Stimulated activated CD8-positive, alpha-beta memory T cell treated with anti-CD3 and anti-CD28 coated beads, Interleukin-4, amount 100 ng/mL, for 48 hours (primary cell): ENCODE data around the gene PARS2.

Experiments used
- DNase-seq: peaks from one replicate; pipeline ENCODE4 v3.0.0-alpha.2; 2020

Gene PARS2

GRCh38 chr1:54764133-54764921, at the start of gene PARS2:
TSS of gene PARS2 (minus strand) at chr1:54764523. CDS start at chr1:54759161, 5,362 bp downstream.
- peak; percentile 97 for DNase-seq

DNA sequence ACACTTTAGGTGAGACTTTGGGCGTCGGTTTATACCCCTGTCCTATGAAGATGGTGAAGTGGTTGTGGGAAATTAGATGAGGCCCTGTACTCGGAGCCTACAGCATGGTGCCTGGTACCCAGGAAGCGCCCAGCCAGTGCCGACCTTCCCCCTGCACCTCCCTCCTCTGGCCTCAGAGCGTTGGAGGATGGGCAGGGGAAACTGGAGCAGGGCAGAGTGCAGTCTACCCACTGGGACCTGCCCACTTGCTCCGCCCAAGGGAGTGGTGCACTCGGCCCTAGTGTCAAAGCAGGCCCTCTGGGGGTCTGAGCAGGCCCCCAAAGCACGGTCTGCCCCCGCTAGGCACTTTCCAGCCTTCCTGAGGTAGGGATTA, 49.8 kb upstream of the PARS2 start:
- no peak for DNase-seq

- DNase-seq, result no peak
Observed at GRCh38 chr1:54813485-54814125, 49.3 kb upstream of the PARS2 start.

- DNase-seq, result no peak
Observed at GRCh38 chr1:54812801-54813484, 48.6 kb upstream of the PARS2 start.

DNA sequence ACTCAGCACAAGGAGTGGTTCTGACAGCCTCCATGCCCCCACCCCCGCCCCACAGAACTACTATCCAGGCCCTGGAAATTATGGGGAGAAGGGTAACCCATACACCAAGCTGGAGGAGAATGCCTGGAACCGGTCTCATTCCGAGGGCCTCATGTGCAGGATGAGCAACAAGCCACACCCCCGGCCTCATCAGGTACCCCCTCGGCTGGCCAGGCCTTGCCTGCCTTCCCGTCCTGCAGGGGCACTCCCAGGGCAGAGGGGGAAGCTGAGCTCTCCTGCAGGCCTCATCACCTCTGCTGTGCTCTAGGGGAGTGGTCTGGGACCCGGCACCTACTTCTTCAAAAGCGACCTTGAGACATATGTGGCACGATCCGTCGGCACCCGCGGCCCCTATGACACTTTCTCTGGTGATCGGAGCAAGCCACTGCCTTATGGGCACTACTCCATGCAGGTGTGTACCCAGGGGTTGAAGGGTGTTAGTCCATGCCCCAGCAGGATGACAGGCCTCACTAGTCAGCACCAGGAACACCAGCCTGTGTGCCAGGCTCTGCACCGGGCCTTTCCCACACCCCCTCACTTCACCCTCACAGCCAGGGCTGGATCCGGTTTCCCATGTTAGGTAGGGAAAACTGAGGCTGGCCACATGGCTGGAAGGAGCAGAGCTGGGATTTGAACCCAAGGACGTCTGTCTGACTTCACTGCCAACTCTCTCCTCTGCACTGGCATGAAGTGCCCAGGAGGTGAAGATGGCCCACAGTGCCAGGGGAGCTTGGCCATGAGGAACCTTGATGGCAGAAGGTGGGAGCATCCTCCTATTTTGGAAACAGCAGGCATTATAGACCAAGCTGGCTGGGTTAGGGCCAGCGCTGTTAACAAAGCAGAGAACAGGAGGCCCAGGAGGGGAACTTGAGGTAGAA, 47.7 kb upstream of the PARS2 start:
- DNase-seq, result no peak

DNA sequence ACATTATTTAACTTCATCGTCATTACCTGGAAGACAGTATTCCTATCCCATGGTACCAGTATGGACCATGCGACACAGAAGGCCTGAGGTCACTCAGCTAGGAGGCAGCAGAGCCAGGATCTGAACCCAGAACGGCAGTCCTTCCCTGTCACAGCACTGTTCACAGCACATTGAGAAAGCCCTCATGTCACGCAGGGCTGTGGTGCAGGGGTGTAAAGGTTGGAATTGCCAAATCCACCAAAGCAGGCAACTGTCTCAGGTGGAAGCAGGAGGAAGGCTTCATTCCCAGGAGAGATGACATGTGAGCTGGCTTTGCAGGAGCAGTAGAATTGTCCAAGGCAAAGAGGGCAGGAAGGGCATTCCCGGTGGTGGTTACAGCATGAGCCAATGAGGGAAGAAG, 46.7 kb upstream of the PARS2 start:
- no peak for DNase-seq

DNA sequence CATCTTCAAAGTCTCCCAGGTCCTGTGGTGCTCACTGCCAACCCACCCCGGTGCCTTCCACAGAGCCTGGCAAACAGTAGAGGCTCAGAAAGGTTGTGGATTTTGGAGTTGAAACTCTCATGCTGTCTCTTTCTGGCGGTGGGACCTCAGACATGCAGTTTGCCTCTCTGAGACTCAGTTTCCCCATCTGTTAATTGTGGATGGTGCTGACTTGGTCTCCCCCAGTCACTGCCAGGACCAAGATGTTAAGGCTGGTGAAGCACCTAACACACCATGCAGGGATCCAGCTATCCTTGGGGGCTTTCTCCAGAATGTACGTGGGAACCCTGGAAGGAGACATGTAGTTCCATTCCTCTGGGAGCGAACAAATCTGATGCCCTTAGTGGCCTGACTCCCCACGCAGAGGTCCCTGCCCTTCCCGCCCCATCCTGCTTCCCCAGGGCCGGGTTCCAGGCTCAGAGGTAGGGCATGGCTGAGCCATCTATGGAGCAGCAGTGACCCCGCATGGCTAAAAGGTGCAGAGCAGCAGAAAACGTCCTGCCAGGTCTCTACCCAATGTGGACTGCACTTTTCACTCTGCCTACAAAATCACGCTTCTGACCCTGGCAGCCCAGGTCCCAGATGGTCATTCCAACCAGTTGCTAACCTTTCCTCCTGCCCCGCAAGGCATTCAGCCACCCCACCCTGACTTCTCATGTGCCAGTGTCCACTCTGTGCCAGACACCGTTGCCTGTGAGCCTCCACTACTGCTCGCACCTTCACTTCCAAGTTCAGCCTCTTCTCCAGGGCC, 46.0 kb upstream of the PARS2 start:
- peak; percentile 85 for DNase-seq

DNA sequence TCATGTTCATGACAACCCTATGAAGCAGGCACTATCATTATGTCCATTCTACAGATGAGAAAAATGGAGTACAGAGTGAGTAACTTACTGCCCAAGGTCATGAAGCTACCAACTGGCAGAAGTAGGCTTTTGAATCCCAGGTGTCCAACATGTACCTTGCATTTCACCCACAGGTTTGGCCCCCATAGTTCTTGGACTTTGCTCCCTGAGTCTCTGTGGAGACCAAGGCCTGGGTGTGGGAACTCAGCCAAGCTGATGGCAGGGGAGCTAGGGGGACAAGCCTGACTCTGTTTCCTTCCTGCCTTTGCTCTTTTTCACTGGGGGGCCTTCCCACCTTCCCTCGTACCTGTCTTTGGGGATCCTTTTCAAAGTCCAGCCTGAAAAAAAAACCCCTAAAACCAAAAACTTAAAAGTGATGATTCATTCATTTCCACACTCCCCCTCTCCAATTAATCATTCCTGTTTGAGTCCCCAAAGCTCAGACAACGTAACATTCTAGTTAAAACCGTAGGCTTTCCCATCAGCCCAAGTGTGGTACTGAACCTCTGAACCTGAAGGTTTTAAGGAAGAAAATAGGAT, 45.3 kb upstream of the PARS2 start:
- no peak for DNase-seq

- DNase-seq, result no peak
Observed at GRCh38 chr1:54808443-54809207, 44.3 kb upstream of the PARS2 start.

DNA sequence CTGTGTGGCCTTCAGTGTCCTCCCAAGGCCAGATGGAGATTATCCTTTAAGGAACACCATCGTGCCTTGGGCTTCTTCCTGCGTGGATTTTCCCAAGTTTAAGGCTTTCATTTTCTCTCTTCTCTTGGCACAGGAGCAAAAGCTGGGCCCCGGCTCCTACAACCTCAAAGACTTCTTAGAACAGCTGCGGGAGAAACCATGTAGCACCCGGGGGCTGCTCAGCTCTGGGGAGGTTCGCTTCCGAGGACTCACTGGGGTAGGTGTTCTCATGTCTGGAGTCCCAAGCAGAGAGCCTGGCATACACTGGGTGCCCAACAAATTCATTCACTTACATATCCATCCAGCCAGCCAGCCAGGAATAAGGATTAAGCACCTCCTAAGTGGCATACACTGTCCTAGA, 43.4 kb upstream of the PARS2 start:
- no peak for DNase-seq

DNA sequence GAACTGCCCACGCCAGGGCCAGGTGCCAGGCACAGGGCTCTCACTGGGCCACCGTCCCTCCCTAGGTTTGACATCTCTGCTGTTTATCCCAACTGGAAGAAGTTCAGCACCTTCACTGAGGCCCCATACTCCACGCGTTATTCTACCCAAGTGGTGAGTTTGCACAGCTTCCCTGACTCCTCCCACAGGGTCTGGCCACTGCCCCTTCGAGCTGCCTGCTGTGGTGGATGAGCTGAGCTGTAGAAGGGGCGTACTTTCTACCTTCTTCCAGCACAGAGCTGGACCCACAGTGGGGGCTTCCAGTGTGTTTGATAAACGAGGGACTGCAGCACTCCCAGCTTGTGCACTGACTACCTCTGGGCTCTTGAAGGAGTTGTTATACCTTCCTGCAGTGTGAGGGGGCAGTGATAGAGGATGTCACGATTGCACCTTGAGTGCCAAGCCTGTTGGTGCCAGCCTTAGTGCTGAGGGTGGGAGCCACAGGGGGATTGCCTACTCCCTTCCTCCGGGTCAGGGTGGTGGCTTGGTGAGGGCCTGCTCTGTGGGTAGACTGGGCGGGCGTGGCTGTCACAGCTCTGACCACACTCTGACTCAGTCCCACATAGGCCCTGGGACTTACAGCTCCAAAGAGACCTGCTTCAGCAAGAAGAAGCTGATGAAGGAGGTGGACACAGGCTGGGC, 42.7 kb upstream of the PARS2 start:
- peak; percentile 54 for DNase-seq

DNA sequence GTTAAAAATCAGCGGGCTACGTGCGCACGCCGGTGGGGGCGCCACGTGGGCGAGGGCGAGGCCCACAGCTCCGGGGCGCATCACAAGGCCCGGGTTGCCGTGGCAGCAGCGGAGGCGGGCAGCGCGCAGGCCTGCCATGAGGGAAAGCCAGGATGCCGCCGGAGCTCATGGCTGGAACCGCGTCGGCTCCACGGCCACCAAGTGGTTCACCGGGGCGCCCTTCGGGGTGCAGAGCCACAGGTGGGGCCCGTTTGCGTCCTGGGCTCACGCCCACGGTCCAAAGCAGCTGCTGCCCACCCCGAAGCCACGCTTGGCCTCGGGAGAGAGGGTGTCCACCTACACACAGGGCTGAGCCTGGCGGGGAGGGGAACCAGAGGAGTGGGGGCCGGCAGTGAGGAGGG, 41.7 kb upstream of the PARS2 start:
- DNase-seq, result no peak

GRCh38 chr1:54805466-54805865, 41.1 kb upstream of the PARS2 start:
- no peak for DNase-seq

GRCh38 chr1:54804471-54805132, 40.3 kb upstream of the PARS2 start:
- DNase-seq, result peak; percentile 56

- DNase-seq, result no peak
Observed at GRCh38 chr1:54803761-54804470, 39.6 kb upstream of the PARS2 start.

DNA sequence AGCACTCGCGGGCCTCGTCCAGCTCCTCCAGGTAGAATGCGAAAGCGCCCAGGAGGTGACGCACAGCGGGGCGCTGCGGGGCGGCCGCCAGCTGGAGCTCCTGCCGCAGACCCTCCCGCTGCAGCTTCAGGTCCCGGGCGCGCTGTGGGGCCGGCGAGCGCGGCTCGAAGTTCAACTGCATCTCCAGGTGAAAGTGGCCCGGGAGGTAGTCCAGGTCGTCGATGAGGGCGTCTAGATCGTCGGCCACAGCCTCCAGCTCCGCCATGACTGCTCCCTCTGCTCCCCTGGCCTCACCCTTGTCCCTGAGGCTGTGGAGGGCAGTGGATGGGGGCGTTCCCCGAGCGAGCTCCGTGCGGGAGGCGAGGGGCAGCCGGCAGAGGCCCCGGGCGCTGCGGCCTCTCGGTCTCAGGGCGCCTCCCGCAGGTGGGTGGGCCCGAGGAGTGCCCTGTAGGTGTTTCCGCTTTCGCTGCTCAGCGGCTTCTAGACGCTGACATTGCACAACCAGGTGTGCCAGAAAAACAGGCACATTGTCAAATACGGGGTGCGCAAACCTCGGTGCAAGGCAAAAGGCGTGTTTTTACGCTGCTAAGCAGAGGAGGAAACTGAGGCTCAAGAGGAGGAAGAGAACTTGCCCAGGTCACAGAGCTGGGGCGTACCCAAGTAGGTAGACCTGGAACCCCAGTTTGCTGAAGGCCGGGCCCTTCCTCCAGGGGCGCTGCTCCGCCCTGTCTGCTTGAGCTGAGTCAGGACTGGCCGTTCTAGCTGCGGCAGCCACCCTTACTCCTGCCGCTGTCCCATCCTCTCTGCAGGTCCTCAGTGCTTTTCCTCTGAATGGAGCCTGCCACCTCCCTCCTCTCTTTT, 36.8 kb upstream of the PARS2 start, which contains the start of gene TTC22:
Gene TTC22, minus strand, starts transcription at position 425 of the 861 bp plus-strand sequence. Its CDS starts 160 bp downstream, at position 265.
- peak; percentile 77 for DNase-seq

- no peak for DNase-seq
Observed at GRCh38 chr1:54800041-54800898, 35.9 kb upstream of the PARS2 start.
